Activated CD4-positive, alpha-beta T cell treated with anti-CD3 and anti-CD28 coated beads, Interleukin-2, amount 50 U/mL, for 24 hours (primary cell): ENCODE results near the gene CCDC154.

Source experiments
- DNase-seq, 2 donors: peaks; one replicate each; pipeline ENCODE4 v3.0.0-alpha.2; 2020; ENCODE audit warnings: low read depth in 1 of 2, low spot score in 1 of 2

The CCDC154 gene

DNA sequence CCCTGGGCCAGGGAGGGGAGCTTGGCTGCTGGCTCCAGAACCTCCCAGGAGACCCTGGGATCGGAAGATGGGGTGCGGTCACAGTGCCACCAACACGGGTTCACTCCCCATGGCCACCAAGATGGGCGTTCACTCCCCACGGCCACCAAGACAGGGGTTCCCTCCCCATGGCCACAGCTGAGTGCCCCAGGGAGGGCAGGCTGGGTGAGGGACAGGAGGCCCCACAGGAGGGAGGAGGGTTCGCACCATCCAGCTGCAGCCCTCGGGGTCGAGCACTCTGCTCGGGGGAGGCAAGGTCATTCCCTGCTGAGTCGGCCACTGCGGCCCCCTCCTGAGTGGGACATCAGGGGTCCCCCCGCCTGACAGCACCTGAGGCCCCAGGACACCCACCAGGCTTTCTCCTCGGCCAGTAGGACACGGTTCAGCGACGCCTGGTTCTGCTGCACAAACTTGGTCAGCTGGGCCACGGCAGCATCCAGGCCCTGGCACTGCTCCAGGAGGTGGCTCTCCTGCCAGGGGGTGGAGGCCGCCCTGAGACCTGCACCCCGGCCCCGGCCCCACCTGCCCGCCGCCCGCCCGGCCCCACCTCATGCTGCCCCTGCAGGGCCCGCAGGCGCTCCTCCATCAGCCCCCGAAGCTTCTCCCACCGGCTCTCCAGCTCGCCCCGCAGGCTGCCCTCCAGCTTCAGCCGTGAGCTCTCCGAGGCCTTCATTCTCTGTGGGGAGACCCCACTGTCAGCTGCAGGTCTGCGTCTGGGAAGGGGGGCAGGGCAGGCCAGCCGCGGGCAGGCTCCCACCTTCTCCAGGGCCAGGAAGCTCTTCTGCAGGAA, 5.9 kb downstream of the CCDC154 start:
- no peak for DNase-seq

DNA sequence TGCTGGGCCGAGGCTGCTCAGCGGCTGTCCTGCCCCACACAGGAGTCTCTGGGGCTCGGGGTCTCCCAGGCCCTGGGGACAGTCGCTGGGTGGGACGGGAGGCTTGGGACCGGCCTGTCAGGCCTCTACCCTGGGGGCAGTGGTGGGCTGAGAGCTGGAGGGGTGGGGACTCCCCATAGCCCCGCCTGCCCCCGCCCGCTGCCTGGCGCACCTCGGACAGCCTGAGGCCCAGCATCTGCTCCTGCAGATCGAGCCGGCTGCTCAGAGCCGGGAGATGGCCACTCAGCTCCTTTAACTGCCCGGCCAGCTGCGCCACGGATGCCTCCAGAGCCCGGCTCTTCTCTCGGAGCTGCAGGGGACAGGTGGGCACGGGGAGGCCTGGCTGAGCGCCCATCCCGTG, 6.8 kb downstream of the CCDC154 start:
- no peak for DNase-seq

- DNase-seq = no peak
Measured at GRCh38 chr16:1436731-1437355, 7.5 kb downstream of the CCDC154 start.

DNA sequence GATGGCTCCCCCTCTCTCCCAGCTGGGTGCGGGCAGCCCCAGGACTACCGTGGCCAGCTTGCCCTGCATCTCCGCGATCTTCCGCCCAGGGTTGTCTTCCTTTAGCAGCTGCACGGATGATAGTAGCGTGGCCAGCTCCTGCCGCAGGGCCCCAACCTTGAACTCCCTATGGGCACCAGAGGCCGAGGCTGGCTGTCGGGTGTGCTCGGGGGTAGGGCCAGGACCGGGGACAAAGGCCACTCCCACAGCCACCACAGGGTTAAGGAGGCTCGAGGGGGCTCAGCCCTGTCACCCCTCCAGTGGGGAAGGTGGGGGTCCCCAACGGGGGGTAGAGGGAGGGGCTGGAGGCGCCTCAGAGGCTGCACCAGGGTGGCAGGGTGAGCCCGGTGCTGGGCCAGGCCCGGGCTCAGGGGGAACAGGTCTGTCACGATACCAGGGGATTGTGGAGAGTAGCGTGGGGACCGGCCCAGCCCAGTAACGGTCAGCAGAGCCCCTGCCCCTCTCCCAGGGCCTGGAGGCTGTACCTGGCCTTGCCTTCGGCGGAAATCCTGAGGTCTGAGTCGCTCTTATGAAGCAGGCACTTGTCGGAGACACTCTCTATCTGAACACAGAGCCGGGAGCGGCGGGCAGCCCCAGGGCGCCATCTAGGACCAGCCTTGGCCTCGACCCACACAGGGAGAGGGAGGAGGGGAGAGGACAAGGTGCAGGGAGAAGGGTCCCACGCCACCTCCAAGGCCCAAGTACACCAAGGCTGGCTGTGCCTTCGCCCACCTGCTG, 8.2 kb downstream of the CCDC154 start:
- no peak for DNase-seq

DNA sequence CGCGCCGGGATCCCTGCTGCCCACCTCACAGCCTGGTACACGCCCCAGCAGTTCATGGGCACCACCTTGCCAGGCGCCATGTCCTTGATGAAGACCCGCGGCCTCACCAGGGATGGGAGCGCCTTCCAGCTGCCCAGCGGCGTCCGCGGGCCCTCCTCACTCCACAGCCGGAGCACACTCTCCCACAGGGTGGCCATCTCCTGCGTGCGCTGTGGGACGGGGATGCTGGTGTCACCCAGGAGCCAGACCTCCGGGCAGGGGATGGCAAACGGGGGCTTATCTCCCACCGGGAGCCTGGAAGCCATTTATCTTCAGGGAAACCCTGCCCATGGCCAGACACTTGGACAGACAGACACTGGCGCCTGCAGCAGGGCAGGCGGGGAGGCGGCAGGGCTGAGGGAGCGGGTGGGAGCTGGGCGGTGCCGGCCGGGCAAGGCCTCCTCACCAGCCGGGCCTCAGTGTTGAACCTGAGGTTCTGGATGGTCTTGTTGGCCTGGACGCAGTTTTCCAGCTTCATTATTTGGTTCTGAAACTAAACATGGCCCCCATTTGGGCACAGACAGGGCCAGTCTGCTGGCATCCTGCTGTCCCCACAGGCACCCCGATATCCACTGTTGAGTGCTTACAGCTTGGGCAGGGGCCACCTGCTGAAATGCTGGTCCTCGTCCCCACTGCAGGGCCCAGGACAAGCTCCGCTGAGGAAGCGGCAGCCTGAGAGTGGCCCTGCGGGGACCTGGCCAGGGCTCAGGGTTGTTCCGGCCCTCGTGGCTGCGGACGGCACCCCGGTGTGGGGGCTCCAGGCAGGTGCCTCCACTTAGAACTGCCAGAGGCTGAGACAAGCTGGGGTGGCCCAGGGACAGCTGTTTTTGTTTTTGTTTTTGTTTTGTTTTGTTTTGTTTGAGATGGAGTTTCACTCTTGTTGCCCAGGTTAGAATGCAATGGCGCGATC, 9.4 kb downstream of the CCDC154 start:
- no peak for DNase-seq

GRCh38 chr16:1433756-1434155, 10.6 kb downstream of the CCDC154 start:
- no peak for DNase-seq

GRCh38 chr16:1433263-1433560, 11.1 kb downstream of the CCDC154 start:
- DNase-seq = no peak

DNA sequence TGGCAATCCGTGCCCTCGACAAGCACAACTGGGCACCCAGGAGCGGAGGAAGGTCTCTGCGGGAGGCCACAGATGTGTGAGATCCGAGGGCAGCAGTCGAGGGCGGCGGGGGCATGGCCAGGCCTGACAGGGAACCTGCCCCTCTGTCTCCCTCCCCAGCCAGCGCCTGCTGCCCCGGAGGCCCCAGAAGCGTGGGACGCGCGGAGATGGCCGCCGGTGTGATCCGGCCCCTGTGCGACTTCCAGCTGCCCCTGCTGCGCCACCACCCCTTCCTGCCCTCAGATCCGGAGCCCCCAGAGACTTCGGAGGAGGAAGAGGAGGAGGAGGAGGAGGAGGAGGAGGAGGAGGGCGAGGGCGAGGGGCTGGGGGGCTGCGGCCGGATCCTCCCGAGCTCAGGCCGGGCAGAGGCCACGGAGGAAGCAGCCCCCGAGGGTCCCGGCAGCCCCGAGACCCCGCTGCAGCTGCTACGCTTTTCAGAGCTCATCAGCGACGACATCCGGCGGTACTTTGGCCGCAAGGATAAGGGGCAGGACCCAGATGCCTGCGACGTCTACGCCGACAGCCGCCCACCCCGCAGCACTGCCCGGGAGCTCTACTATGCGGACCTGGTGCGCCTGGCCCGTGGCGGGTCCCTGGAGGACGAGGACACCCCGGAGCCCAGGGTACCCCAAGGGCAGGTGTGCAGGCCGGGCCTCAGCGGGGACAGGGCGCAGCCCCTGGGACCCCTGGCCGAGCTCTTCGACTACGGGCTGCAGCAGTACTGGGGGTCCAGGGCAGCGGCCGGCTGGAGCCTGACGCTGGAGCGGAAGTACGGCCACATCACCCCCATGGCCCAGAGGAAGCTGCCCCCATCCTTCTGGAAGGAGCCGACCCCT, 11.7 kb downstream of the CCDC154 start:
- DNase-seq = no peak

- DNase-seq = no peak
Measured at GRCh38 chr16:1431497-1432270, 12.7 kb downstream of the CCDC154 start.

DNA sequence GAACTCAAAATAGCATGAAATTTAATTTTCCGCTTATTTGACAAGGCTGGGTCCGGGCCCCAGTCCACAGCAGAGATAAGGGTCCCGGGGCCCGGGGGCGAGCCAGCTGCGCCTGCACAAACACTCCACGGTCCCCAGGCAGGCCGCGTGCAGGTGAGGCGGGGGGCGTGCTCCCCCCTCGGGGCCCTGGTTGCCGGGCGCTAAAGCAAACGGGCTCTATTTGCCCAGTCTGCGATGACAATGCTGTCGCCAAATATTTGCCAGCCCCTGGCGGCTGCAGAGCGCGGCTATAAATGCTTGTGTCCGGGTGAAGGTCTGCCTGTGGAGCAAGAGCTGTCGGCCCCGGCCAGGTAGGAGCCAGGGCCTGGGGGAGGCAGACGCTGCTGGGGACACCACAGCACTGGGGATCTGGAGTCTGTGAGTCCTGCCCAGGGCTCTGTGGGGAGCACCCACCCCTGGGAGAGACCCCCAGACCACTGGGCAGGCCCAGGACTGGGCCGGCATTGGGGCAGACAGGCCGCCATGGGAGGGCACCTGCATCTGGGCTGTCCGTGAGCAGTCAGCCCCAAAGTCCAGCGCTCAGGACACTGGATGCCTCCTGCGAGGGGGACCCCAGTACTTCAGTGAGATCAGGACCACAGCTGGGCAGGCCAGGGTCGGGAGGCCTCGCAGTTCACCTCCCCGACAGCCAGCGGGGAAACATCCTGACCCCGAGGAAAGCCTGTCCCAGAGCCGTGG, 13.4 kb downstream of the CCDC154 start, which contains the start of gene PERCC1:
PERCC1 (plus strand) TSS at position 320 of the 738 bp plus-strand sequence. CDS start 1,516 bp downstream, outside the sequence.
- DNase-seq = no peak

GRCh38 chr16:1430214-1430758, 14.1 kb downstream of the CCDC154 start:
- DNase-seq = no peak

GRCh38 chr16:1429631-1430030, 14.7 kb downstream of the CCDC154 start:
- DNase-seq = no peak

GRCh38 chr16:1429012-1429411, 15.3 kb downstream of the CCDC154 start:
- no peak for DNase-seq

DNA sequence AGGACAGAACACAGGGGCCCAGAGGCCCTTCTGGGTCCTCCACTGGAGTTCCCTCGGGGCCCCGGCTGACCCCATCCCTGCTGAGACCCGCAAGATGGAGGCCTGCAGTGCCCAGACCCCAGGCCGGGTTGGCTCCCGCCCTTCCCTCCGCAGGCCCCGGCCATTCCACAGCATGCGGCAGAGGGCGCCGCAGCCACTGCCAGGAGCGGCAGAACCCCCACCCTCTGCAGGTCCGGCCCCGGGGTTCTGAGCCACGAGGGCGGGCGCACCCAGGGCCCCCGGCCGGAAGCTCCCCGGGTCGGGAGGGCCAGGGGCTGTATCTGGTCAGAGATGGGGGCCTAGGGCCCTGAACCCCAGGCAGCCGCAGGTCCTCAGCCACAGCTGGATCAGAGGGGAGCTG, 15.8 kb downstream of the CCDC154 start:
- peak; percentile 24 to 28 for DNase-seq

DNA sequence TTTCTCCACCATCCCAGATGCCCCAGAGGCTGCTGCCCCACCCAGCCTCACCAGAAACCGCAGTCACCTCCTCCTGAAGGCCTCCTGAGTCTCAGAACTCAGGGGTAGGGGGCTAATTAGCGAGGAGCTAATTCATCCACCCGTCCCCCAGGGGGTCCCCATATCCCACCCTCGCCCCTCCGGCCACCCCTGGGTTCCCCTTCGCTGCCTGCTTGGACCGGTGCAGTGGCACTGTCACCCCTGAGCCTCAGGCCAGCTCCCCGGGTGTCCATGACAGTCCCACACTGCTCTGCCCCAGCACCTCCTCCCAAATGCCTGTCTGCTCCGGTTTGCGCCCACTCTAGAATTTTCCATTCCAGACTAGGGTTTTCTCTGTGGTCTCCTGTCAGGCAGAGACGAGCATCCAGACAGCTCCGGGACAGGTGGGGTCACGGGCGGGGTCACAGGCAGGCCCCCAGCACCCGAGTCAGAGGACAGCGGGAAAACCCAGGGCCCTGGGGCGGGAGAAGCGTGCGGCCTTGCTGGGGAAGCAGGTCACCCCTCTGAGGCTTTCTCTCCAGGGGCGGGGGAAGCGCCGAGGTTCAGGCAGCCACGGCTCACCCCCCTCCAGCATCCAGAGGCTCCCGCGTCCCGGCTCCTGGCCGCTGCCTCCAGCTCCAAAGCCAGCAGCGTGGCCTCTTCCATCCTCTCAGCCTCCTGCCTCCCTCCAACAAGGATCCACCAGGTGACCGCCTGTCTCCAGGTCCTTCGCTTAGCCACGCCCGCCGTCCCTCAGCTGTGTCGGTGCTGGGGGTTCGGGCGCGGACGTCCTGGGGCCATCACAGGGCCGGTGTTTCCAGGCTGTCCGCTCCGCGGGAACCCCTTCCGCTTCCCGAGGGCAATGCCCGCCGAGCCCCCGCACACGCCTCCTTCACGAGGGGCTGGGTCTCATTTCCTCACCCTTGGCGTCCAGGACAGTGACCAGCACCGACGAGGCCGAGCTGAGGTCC, 16.6 kb downstream of the CCDC154 start:
- no peak for DNase-seq

- no peak for DNase-seq
Measured at GRCh38 chr16:1426734-1427471, 17.5 kb downstream of the CCDC154 start.
